ENCODE results near the gene MRPL24.
A peak's percentile ranks its signal among the peaks of the same experiment; 100 is the strongest.
"Not testable (repeated sequence)": the region's sequence is repeated elsewhere in the genome, so short reads cannot be mapped to it uniquely, and the experiment has no call there.

The MRPL24 gene

GRCh38 chr1:156767879-156768604, 27.2 kb upstream of the MRPL24 start:
- H3K36me3 ChIP-seq (ENCODE audit: control insufficient read depth, insufficient read depth, low read length) = no peaks in the 10 kb centered on the region
- peak overlapping the region; percentile 52 for H2AFZ ChIP-seq
- H3K9me3 ChIP-seq (ENCODE audit: control insufficient read depth, low read length) = no peaks in the 10 kb centered on the region
- peak overlapping the region; percentile 77 for H3K4me2 ChIP-seq (ENCODE audit: low read length)
- H3K27me3 ChIP-seq (ENCODE audit: control insufficient read depth, insufficient read depth, low read length) = no peaks in the 10 kb centered on the region
- peaks cover 22% of the 10 kb centered on the region for H3K79me2 ChIP-seq
- TF ChIP-seq CTCF (IDR thresholded peaks at IDR 0.05) = no peak
- peak overlapping the region; percentile 91 for H3K27ac ChIP-seq
- H3K9ac ChIP-seq = peak overlapping the region; percentile 88
- H3K4me1 ChIP-seq = peaks cover 6% of the 10 kb centered on the region
- peak overlapping the region; percentile 96 for H3K4me3 ChIP-seq (ENCODE audit: low read depth, low read length)

GRCh38 chr1:156767101-156767878, 26.4 kb upstream of the MRPL24 start, which contains the start of gene PRCC:
PRCC (plus strand) TSS chr1:156767535; CDS start chr1:156767772, 237 bp downstream.
- Histone ChIP-seq H3K27ac (peak within 1 kb of the TSS; percentile 91), H3K36me3 (ENCODE audit: control insufficient read depth, insufficient read depth, low read length) (no peaks in the 10 kb centered on the region), H3K4me2 (ENCODE audit: low read length) (peak within 1 kb of the TSS; percentile 77), H3K4me1 (no peaks in the 10 kb centered on the region), H2AFZ (peak within 1 kb of the TSS; percentile 52), H3K4me3 (ENCODE audit: low read depth, low read length) (peak within 1 kb of the TSS; percentile 96), H3K9me3 (ENCODE audit: control insufficient read depth, low read length) (no peaks in the 10 kb centered on the region), H3K79me2 (peaks cover 21% of the 10 kb centered on the region), H3K9ac (peak within 1 kb of the TSS; percentile 88), H3K27me3 (ENCODE audit: control insufficient read depth, insufficient read depth, low read length) (no peaks in the 10 kb centered on the region)
- no peak for TF ChIP-seq CTCF (IDR thresholded peaks at IDR 0.05)

- H3K36me3 ChIP-seq (ENCODE audit: control insufficient read depth, insufficient read depth, low read length) = no peaks in the 10 kb centered on the region
- peak overlapping the region; percentile 7 for H3K9ac ChIP-seq
- peak overlapping the region; percentile 43 for H2AFZ ChIP-seq
- H3K4me3 ChIP-seq (ENCODE audit: low read depth, low read length) = peak overlapping the region; percentile 96
- peak overlapping the region; percentile 76 for H3K4me2 ChIP-seq (ENCODE audit: low read length)
- H3K27me3 ChIP-seq (ENCODE audit: control insufficient read depth, insufficient read depth, low read length) = no peaks in the 10 kb centered on the region
- H3K9me3 ChIP-seq (ENCODE audit: control insufficient read depth, low read length) = no peaks in the 10 kb centered on the region
- H3K79me2 ChIP-seq = peaks cover 21% of the 10 kb centered on the region
- H3K27ac ChIP-seq = peak overlapping the region; percentile 91
- TF ChIP-seq CTCF (IDR thresholded peaks at IDR 0.05) = no peak
- H3K4me1 ChIP-seq = no peaks in the 10 kb centered on the region
These were observed 25.6 kb upstream of the MRPL24 start for GRCh38 chr1:156766298-156767100.

GRCh38 chr1:156765666-156766065, 24.8 kb upstream of the MRPL24 start:
- peak overlapping the region; percentile 76 for H3K4me2 ChIP-seq (ENCODE audit: low read length)
- H3K79me2 ChIP-seq = peaks cover 14% of the 10 kb centered on the region
- H3K27me3 ChIP-seq (ENCODE audit: control insufficient read depth, insufficient read depth, low read length) = no peaks in the 10 kb centered on the region
- H3K4me1 ChIP-seq = peaks cover 2% of the 10 kb centered on the region
- no peaks in the 10 kb centered on the region for H3K9me3 ChIP-seq (ENCODE audit: control insufficient read depth, low read length)
- TF ChIP-seq CTCF (IDR thresholded peaks at IDR 0.05) = no peak
- H2AFZ ChIP-seq = peak overlapping the region; percentile 43
- peak overlapping the region; percentile 96 for H3K4me3 ChIP-seq (ENCODE audit: low read depth, low read length)
- H3K36me3 ChIP-seq (ENCODE audit: control insufficient read depth, insufficient read depth, low read length) = no peaks in the 10 kb centered on the region
- peak overlapping the region; percentile 91 for H3K27ac ChIP-seq
- no peak overlapping the region for H3K9ac ChIP-seq

GRCh38 chr1:156765136-156765535, 24.2 kb upstream of the MRPL24 start:
- not testable (repeated sequence) for H3K4me3 ChIP-seq (ENCODE audit: low read depth, low read length); H3K9ac ChIP-seq; H2AFZ ChIP-seq; H3K36me3 ChIP-seq (ENCODE audit: control insufficient read depth, insufficient read depth, low read length); H3K4me2 ChIP-seq (ENCODE audit: low read length); H3K27ac ChIP-seq; H3K9me3 ChIP-seq (ENCODE audit: control insufficient read depth, low read length); H3K4me1 ChIP-seq; H3K79me2 ChIP-seq; H3K27me3 ChIP-seq (ENCODE audit: control insufficient read depth, insufficient read depth, low read length)

Measured in parathyroid adenoma (tissue), 2 donors.